IMR-90 (cell line): Measurements from ENCODE around the gene SLC6A12. TPM values are rescaled to one million over a fixed set of nuclear protein-coding genes. Genes with fewer than 3 reads are reported as not detected.
A peak's percentile ranks its signal among the peaks of the same experiment; 100 is the strongest.

Source experiments
- ATAC-seq: fragments of 200-7000 bp; cut with Tn5 transposase; 2 replicates; pipeline ENCODE4 v1.9.1; 2020; ENCODE audit warnings: low read depth, mild to moderate bottlenecking, moderate library complexity
- BruUV-seq: library from RNA; stranded (reverse); fragments of 400-500 nt; replicated peaks from 2 replicates; lab custom pipeline; 2021; lab: Mats Ljungman, UMichigan
- CTCF ChIA-PET: fragments of 300-600 bp; formaldehyde crosslinking; extraction: SDS; loops from one replicate; lab custom pipeline; 2021; ENCODE audit warnings: antibody characterized with exemption; lab: Yijun Ruan, JAX
- POLR2A ChIA-PET: fragments of 300-600 bp; sonication (Branson Sonifier 250); formaldehyde crosslinking; loops from one replicate; lab custom pipeline; 2022; ENCODE audit warnings: antibody characterized with exemption; ENCODE audit not compliant: unreplicated experiment; lab: Charles Lee
- DNase-seq: peaks from one replicate; pipeline ENCODE4 v3.0.0; 2013
- H2AFZ ChIP-seq: replicated peaks from 2 replicates; pipeline ENCODE3; 2013; ENCODE audit warnings: low read length, mild to moderate bottlenecking; ENCODE audit not compliant: poor library complexity
- H2AK5ac ChIP-seq: 2 replicates; pipeline ENCODE4 v1.6.1; 2013; ENCODE audit warnings: low read depth, low read length, inconsistent platforms
- H2AK9ac ChIP-seq: replicated peaks from 2 replicates; pipeline ENCODE3; 2013; ENCODE audit warnings: mild to moderate bottlenecking, low read depth, low read length, moderate library complexity; ENCODE audit not compliant: poor library complexity
- H2BK120ac ChIP-seq: 2 replicates; pipeline ENCODE4 v1.6.1; 2013; ENCODE audit warnings: low read depth, low read length, inconsistent platforms
- H2BK15ac ChIP-seq: 3 replicates; pipeline ENCODE4 v1.6.1; 2013; ENCODE audit warnings: low read depth, low read length, inconsistent platforms
- H2BK20ac ChIP-seq: 2 replicates; pipeline ENCODE4 v1.6.1; 2013; ENCODE audit warnings: low read depth, mild to moderate bottlenecking, inconsistent platforms, low read length, moderate library complexity
- H2BK5ac ChIP-seq: 2 replicates; pipeline ENCODE4 v1.6.1; 2013; ENCODE audit warnings: mild to moderate bottlenecking, low read depth, low read length, inconsistent platforms; ENCODE audit not compliant: poor library complexity, severe bottlenecking
- H3K14ac ChIP-seq: replicated peaks from 2 replicates; pipeline ENCODE4 v1.6.1; 2013; ENCODE audit warnings: low read depth, low read length, inconsistent platforms
- H3K18ac ChIP-seq: 2 replicates; pipeline ENCODE4 v1.6.1; 2013; ENCODE audit warnings: low read depth, low read length, control low read depth
- H3K23ac ChIP-seq: 2 replicates; pipeline ENCODE4 v1.6.1; 2013; ENCODE audit warnings: low read depth, low read length, inconsistent platforms
- H3K27ac ChIP-seq: 2 replicates; pipeline ENCODE4 v1.5.1; 2013; ENCODE audit warnings: mild to moderate bottlenecking, control low read depth, low read length; ENCODE audit not compliant: insufficient read depth
- H3K27me3 ChIP-seq: 2 replicates; pipeline ENCODE4 v1.6.1; 2013; ENCODE audit warnings: low read length; ENCODE audit not compliant: control insufficient read depth, insufficient read depth
- H3K36me3 ChIP-seq: 2 replicates; pipeline ENCODE4 v1.6.1; 2013; ENCODE audit warnings: low read length, mixed read lengths; ENCODE audit not compliant: control insufficient read depth, insufficient read depth
- H3K4ac ChIP-seq: 2 replicates; pipeline ENCODE4 v1.6.1; 2013; ENCODE audit warnings: low read depth, low read length, inconsistent platforms
- H3K4me1 ChIP-seq: 2 replicates; pipeline ENCODE4 v1.6.1; 2013; ENCODE audit warnings: low read length, mixed read lengths; ENCODE audit not compliant: control insufficient read depth, insufficient read depth
- H3K4me2 ChIP-seq: 2 replicates; pipeline ENCODE4 v1.6.1; 2013; ENCODE audit warnings: low read depth, mild to moderate bottlenecking, control low read depth, low read length, moderate library complexity
- H3K4me3 ChIP-seq: 2 replicates; pipeline ENCODE4 v1.5.1; 2013; ENCODE audit warnings: low read depth, mild to moderate bottlenecking, control low read depth, low read length, moderate library complexity; ENCODE audit not compliant: insufficient read depth
- H3K56ac ChIP-seq: 2 replicates; pipeline ENCODE4 v1.6.1; 2013; ENCODE audit warnings: low read length, inconsistent platforms; ENCODE audit not compliant: insufficient read depth; ENCODE audit errors: extremely low read depth
- H3K79me1 ChIP-seq, 2 experiments: 2 replicates each; pipeline ENCODE4 v1.6.1; 2013; ENCODE audit warnings: low read length in 2 of 2, inconsistent platforms in 1 of 2, low read depth in 1 of 2
- H3K9ac ChIP-seq: 2 replicates; pipeline ENCODE4 v1.6.1; 2013; ENCODE audit warnings: low read depth, low read length, control low read depth
- H3K9me1 ChIP-seq: 2 replicates; pipeline ENCODE4 v1.6.1; 2013; ENCODE audit warnings: low read length, inconsistent platforms; ENCODE audit not compliant: insufficient read depth
- H3K9me3 ChIP-seq: 2 replicates; pipeline ENCODE4 v1.6.1; 2013; ENCODE audit warnings: low read length; ENCODE audit not compliant: control insufficient read depth, insufficient read depth
- H4K20me1 ChIP-seq: 2 replicates; pipeline ENCODE4 v1.6.1; 2013; ENCODE audit warnings: low read length, inconsistent platforms; ENCODE audit not compliant: insufficient read depth
- H4K5ac ChIP-seq: 2 replicates; pipeline ENCODE4 v1.6.1; 2013; ENCODE audit warnings: mild to moderate bottlenecking, low read depth, low read length, control low read depth
- H4K8ac ChIP-seq, 2 experiments: 2 replicates each; pipeline ENCODE4 v1.6.1; 2013; ENCODE audit warnings: low read depth in 2 of 2, low read length in 2 of 2, control low read depth in 1 of 2, inconsistent platforms in 1 of 2
- H4K91ac ChIP-seq: 2 replicates; pipeline ENCODE4 v1.6.1; 2013; ENCODE audit warnings: low read depth, low read length, inconsistent platforms; ENCODE audit not compliant: insufficient read depth
- BHLHE40 ChIP-seq: fragments of 150-350 bp; IDR thresholded peaks from 2 replicates; pipeline ENCODE4 v1.6.1; 2016; ENCODE audit warnings: mild to moderate bottlenecking, low read depth, low read length
- CEBPB ChIP-seq: IDR thresholded peaks from 2 replicates; pipeline ENCODE4 v1.6.1; 2012; ENCODE audit warnings: low read depth, low read length, improper control_type of control experiment
- CHD1 ChIP-seq: IDR thresholded peaks from 2 replicates; pipeline ENCODE4 v1.6.1; 2012; ENCODE audit warnings: low read depth, low read length, improper control_type of control experiment
- FOS ChIP-seq: fragments of 150-350 bp; IDR thresholded peaks from 2 replicates; pipeline ENCODE4 v1.6.1; 2016; ENCODE audit warnings: low read depth, low read length
- MAFK ChIP-seq: IDR thresholded peaks from 2 replicates; pipeline ENCODE4 v1.6.1; 2012; ENCODE audit warnings: low read depth, low read length, improper control_type of control experiment
- MXI1 ChIP-seq: IDR thresholded peaks from 2 replicates; pipeline ENCODE4 v1.6.1; 2012; ENCODE audit warnings: low read depth, mild to moderate bottlenecking, low read length, moderate library complexity, borderline replicate concordance
- NFE2L2 ChIP-seq: fragments of 150-350 bp; IDR thresholded peaks from 2 replicates; pipeline ENCODE4 v1.6.1; 2016; ENCODE audit warnings: low read depth, mild to moderate bottlenecking, low read length
- POLR2A ChIP-seq: IDR thresholded peaks from 2 replicates; pipeline ENCODE4 v1.6.1; 2012; ENCODE audit warnings: mild to moderate bottlenecking, low read depth, low read length
- RCOR1 ChIP-seq: IDR thresholded peaks from 2 replicates; pipeline ENCODE4 v1.6.1; 2012; ENCODE audit warnings: mild to moderate bottlenecking, low read length, improper control_type of control experiment; ENCODE audit not compliant: insufficient replicate concordance
- RFX5 ChIP-seq: IDR thresholded peaks from 2 replicates; pipeline ENCODE4 v1.8.0; 2012; ENCODE audit warnings: low read depth, mild to moderate bottlenecking, low read length, moderate library complexity
- SMC3 ChIP-seq: fragments of 150-350 bp; IDR thresholded peaks from 2 replicates; pipeline ENCODE4 v1.6.1; 2016; ENCODE audit warnings: low read depth, mild to moderate bottlenecking, antibody characterized with exemption, low read length, moderate library complexity
- USF2 ChIP-seq: fragments of 150-350 bp; IDR thresholded peaks from 2 replicates; pipeline ENCODE4 v1.6.1; 2017; ENCODE audit warnings: mild to moderate bottlenecking, antibody characterized with exemption, low read length, low read depth
- WGBS, 2 experiments: methylation state at CpG; one replicate each; pipeline versions ENCODE4 v1.1.5 to v1.1.7; 2013; ENCODE audit warnings: missing lambda C conversion rate in 2 of 2; ENCODE audit not compliant: insufficient read length in 1 of 2; ENCODE audit errors: extremely low coverage in 2 of 2; 5-methylcytosine and 5-hydroxymethylcytosine counted together
- dilution Hi-C: fragments of 300-500 bp; cut with HindIII; formaldehyde crosslinking; loops from one replicate; pipeline ENCODE4 v1.14.3; 2018; ENCODE audit warnings: low sequenced_read_pairs; ENCODE audit not compliant: unreplicated experiment
- in situ Hi-C: fragments of 300-500 bp; cut with MboI; formaldehyde crosslinking; loops from 3 replicates; pipeline ENCODE4 v1.14.3; 2019; ENCODE audit warnings: low sequenced_read_pairs, inconsistent platforms, mixed read lengths
- intact Hi-C: fragments of 100-400 bp; cut with micrococcal nuclease; formaldehyde crosslinking; loops from 2 replicates; pipeline ENCODE4 v1.10.0; 2022
- polyA plus RNA-seq, 3 experiments: library from polyadenylated mRNA; depleted of rRNA; stranded (reverse); fragments of >200 nt; gene quantifications; 2 replicates each; pipeline ENCODE4 v1.2.3, GENCODE V29; 2012; ENCODE audit warnings: low replicate concordance in 1 of 3
- total RNA-seq: library from RNA; depleted of rRNA; stranded (reverse); fragments of >200 nt; gene quantifications from 2 replicates; pipeline ENCODE4 v1.2.3, GENCODE V29; 2012
- TF ChIP-seq, protein P1 (sequence below): fragments of 150-350 bp; IDR thresholded peaks from 2 replicates; pipeline ENCODE4 v1.6.1; 2016; ENCODE audit warnings: low read depth, mild to moderate bottlenecking, low read length, moderate library complexity, borderline replicate concordance

Gene SLC6A12
- total and polyA plus RNA-seq, 2 of the 4 experiments (the other 2 are of a cell fraction) = not detected

GRCh38 chr12:214003-214741 lies at the start of gene SLC6A12 (continued):
- TF ChIP-seq USF2 (no peak), RFX5 (no peak)

GRCh38 chr12:263574-263973 lies 49.6 kb upstream of the SLC6A12 start:
- no peak overlapping the region for H2BK20ac ChIP-seq
- peaks cover 4% of the 10 kb centered on the region; the same call in 1 of the 2 replicates for H3K9me1 ChIP-seq
- H2BK15ac ChIP-seq = no peak overlapping the region
- dilution Hi-C loops (no loop called here), intact Hi-C loops (no loop called here), in situ Hi-C loops (no loop called here)
- no peak overlapping the region for H3K18ac ChIP-seq
- H3K27me3 ChIP-seq = peaks cover 36% of the 10 kb centered on the region
- H3K14ac ChIP-seq = no peak overlapping the region
- no peak overlapping the region for H4K91ac ChIP-seq
- H3K4me3 ChIP-seq = no peak overlapping the region
- H2BK5ac ChIP-seq = no peak overlapping the region
- H4K8ac ChIP-seq = no peak overlapping the region
- no peak overlapping the region for H3K4ac ChIP-seq
- no peak overlapping the region for H3K4me2 ChIP-seq
- peaks cover 5% of the 10 kb centered on the region for H3K4me1 ChIP-seq
- no peak overlapping the region for H4K5ac ChIP-seq
- CTCF ChIA-PET = no interaction called here
- H3K23ac ChIP-seq = no peak overlapping the region
- no peaks in the 10 kb centered on the region for H3K79me1 ChIP-seq
- no peaks in the 10 kb centered on the region for H3K9me3 ChIP-seq
- H2BK120ac ChIP-seq = no peak overlapping the region
- no peak overlapping the region for H2AK5ac ChIP-seq
- 0% methylated on average over 1 of the region's 9 CpGs; no CpG with 5 or more reads in 1 of the 2 experiments for WGBS, 2 experiments
- no TSS peak for BruUV-seq
- DNase-seq = peak; percentile 68
- POLR2A ChIA-PET = interaction anchor here (0.6 kb wide), 1 partner anchor 31 kb away, joined by 3 read pairs; no protein-coding TSS in a partner anchor
- peak; percentile 50 for ATAC-seq
- H3K56ac ChIP-seq = no peak overlapping the region
- H2AK9ac ChIP-seq = no peak overlapping the region
- H3K36me3 ChIP-seq = no peaks in the 10 kb centered on the region
- H3K27ac ChIP-seq = no peak overlapping the region
- no peak overlapping the region for H3K9ac ChIP-seq
- H4K20me1 ChIP-seq = no peaks in the 10 kb centered on the region
- peak overlapping the region; percentile 67 for H2AFZ ChIP-seq
- TF ChIP-seq, protein P1, sequence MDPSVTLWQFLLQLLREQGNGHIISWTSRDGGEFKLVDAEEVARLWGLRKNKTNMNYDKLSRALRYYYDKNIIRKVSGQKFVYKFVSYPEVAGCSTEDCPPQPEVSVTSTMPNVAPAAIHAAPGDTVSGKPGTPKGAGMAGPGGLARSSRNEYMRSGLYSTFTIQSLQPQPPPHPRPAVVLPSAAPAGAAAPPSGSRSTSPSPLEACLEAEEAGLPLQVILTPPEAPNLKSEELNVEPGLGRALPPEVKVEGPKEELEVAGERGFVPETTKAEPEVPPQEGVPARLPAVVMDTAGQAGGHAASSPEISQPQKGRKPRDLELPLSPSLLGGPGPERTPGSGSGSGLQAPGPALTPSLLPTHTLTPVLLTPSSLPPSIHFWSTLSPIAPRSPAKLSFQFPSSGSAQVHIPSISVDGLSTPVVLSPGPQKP = no peak
- TF ChIP-seq MXI1 = no peak
- no peak for TF ChIP-seq CHD1
- no peak for TF ChIP-seq POLR2A
- TF ChIP-seq SMC3 = no peak
- no peak for TF ChIP-seq USF2
- no peak for TF ChIP-seq RFX5
- no peak for TF ChIP-seq FOS
- no peak for TF ChIP-seq CEBPB
- no peak for TF ChIP-seq MAFK
- no peak for TF ChIP-seq RCOR1
- TF ChIP-seq BHLHE40 = no peak
- no peak for TF ChIP-seq NFE2L2
